ENCODE data around the gene CCDC7.

CCDC7 gene

DNA sequence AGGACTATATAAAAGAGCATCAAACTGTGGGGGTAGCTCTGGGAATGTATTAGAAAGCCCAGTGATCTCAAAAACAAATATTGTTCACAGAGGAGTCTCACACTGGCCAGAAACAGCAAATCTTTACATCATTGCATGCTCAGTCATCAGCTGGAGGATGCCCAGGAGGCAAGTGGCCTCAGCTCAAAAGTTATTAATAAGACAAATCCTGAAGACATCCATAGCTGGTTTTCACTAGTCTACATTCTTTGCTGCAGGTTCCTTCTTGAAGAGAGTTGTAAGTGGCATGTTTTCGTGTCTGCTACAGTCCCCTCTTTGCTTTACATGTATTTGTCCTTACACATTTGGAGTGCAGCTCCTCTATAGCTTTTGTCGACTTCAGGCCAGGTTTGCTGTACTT, 8.6 kb upstream of the CCDC7 start:
- TF ChIP-seq, protein P1, sequence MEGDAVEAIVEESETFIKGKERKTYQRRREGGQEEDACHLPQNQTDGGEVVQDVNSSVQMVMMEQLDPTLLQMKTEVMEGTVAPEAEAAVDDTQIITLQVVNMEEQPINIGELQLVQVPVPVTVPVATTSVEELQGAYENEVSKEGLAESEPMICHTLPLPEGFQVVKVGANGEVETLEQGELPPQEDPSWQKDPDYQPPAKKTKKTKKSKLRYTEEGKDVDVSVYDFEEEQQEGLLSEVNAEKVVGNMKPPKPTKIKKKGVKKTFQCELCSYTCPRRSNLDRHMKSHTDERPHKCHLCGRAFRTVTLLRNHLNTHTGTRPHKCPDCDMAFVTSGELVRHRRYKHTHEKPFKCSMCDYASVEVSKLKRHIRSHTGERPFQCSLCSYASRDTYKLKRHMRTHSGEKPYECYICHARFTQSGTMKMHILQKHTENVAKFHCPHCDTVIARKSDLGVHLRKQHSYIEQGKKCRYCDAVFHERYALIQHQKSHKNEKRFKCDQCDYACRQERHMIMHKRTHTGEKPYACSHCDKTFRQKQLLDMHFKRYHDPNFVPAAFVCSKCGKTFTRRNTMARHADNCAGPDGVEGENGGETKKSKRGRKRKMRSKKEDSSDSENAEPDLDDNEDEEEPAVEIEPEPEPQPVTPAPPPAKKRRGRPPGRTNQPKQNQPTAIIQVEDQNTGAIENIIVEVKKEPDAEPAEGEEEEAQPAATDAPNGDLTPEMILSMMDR (IDR thresholded peaks at IDR 0.05; ENCODE audit: low read depth, low read length), result no peak
- no peaks in the 10 kb centered on the region for H3K27me3 ChIP-seq
- no peaks in the 10 kb centered on the region for H3K9me3 ChIP-seq
- no peaks in the 10 kb centered on the region for H3K4me1 ChIP-seq
- H3K36me3 ChIP-seq, result no peaks in the 10 kb centered on the region
- H3K4me3 ChIP-seq (ENCODE audit: low read depth, low read length), result no peak overlapping the region
- DNase-seq, result no peak

DNA sequence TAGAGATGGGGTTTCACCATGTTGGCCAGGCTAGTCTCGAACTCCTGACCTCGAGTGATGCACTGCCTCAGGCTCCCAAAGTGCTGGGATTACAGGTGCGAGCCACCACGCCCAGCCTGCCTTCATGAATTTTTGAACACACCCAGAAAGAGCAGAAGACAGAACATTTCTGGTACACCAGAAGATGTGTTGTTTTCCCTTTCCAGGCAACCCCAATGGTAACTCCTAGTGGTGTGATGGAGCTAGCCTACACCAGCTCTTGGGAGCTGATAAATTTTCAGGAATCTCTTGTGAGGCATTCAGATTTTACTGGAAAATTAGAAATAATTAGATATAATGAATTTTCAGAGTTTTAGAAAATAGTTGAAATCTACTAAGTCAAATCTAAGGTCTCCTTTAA, 904 bp upstream of the CCDC7 start:
- H3K27me3 ChIP-seq, result no peaks in the 10 kb centered on the region
- TF ChIP-seq, protein P1 (IDR thresholded peaks at IDR 0.05; ENCODE audit: low read depth, low read length), result no peak
- no peaks in the 10 kb centered on the region for H3K36me3 ChIP-seq
- H3K4me1 ChIP-seq, result no peaks in the 10 kb centered on the region
- no peak for DNase-seq
- H3K9me3 ChIP-seq, result no peaks in the 10 kb centered on the region
- H3K4me3 ChIP-seq (ENCODE audit: low read depth, low read length), result no peak overlapping the region

DNA sequence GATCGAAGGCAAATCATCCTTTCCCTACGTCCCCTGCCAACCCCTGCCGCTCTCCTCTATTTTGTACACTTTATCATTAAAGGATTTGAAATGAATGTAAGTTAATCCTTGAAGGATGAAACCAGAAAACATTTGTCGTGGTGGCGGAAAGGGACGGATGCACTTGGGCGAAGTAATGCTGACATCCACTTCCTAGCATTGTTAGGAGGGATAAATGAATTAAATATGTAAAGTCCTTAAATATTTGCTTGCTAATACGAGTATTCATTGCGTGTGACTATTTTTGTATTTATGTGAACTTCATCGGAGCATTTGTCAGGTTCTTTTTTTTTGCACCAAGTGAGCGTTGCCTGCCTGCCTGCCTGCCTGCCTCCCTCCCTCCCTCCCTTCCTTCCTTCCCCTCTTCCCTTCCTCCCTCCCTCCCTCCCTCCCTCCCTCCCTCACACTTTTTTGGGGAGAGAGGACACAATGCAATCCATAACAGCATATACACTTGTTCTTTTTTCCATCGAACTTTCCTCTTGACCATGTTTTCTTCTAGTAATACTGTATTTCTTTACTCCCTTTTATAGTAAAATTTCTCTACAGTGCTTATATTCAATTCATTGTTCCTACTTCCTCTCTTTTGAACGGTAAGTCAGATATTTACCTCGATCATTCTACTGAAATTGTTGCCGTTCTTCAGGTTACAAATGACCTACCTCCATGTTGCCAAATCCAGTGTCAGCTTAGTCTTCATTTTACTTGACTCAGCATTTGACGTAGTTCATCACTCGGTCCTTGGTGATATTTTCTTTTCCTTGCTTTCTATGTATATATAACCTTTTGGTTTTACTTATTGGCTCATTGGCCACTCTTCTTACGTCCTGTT, 831 bp downstream of the CCDC7 start:
- Histone ChIP-seq H3K4me1 (no peaks in the 10 kb centered on the region), H3K9me3 (no peaks in the 10 kb centered on the region), H3K4me3 (ENCODE audit: low read depth, low read length) (peak overlapping the region; percentile 76), H3K36me3 (no peaks in the 10 kb centered on the region), H3K27me3 (no peaks in the 10 kb centered on the region)
- TF ChIP-seq, protein P1 (IDR thresholded peaks at IDR 0.05; ENCODE audit: low read depth, low read length), result no peak
- DNase-seq, result no peak

DNA sequence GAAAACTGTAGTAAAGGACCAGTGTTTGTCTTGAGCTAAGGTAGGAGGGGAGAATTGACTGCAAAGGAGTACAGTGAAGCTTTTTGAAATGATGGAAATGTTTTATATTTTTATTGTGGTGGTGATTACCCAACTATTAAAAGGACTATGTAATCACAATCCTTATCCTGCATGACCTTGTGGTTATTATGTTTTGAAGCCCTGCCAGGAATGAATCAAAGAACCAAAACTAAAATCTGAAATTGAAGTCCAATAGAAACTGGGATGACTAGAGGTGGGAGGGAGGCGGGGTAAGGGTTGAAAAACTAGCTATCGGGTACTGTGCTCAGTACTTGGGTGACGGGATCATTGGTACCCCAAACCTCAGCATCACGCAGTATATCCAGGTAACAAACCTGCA, 8.2 kb downstream of the CCDC7 start:
- Histone ChIP-seq H3K36me3 (no peaks in the 10 kb centered on the region), H3K4me1 (no peaks in the 10 kb centered on the region), H3K4me3 (ENCODE audit: low read depth, low read length) (no peak overlapping the region), H3K27me3 (no peaks in the 10 kb centered on the region), H3K9me3 (no peaks in the 10 kb centered on the region)
- TF ChIP-seq, protein P1 (IDR thresholded peaks at IDR 0.05; ENCODE audit: low read depth, low read length), result no peak
- no peak for DNase-seq

DNA sequence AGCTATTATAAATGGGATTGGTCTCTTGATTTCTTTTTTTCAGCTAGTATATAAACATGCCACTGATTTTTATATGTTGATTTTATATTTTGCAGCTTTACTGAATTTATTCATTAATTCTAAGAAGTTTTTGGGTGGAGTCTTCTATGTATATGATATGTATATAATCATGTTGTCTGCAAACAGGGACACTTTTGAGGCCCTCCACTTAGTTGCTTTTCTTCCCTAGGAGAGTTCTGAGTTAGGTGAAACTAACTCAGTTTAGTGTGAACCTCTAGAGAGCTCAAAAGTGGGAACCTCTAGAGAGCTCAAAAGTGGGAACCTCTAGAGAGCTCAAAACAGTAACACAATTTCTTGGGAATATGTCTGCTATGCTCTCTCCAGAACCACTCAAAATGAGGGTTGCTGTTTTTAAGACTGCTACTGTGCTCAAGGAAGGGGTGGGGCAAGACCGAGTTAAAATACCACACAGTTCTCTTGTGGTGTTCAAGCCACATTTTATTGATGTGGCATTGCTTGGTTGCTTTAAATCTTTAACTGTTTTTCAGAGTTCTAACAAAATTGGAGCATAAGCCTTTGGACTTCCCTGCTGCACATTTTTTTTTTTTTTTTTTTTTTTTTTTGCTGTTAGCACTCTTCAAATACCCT, 13.2 kb downstream of the CCDC7 start:
- no peaks in the 10 kb centered on the region for H3K27me3 ChIP-seq
- H3K4me3 ChIP-seq (ENCODE audit: low read depth, low read length), result no peak overlapping the region
- no peaks in the 10 kb centered on the region for H3K9me3 ChIP-seq
- H3K4me1 ChIP-seq, result no peaks in the 10 kb centered on the region
- no peaks in the 10 kb centered on the region for H3K36me3 ChIP-seq
- TF ChIP-seq, protein P1 (IDR thresholded peaks at IDR 0.05; ENCODE audit: low read depth, low read length), result no peak
- DNase-seq, result no peak

DNA sequence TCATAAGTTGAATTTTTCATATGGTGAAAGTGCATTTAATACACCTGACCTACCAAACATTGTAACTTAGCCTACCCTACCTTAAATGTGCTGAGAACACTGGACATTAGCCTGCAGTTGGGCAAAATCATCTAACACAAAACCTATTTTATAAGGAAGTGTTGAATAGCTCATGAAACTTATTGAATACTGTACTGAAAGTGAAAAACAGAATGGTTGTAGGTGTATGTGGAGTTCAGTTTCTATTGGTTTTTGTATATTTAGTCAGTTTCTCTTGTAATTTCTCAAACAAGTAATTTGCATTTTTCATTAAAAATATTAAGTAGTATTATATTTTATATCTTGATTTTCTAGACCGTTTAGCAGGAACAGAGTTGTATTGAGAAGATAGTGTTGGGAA, 15.3 kb downstream of the CCDC7 start:
- Histone ChIP-seq H3K27me3 (no peaks in the 10 kb centered on the region), H3K4me1 (no peaks in the 10 kb centered on the region), H3K36me3 (no peaks in the 10 kb centered on the region), H3K4me3 (ENCODE audit: low read depth, low read length) (no peak overlapping the region), H3K9me3 (no peaks in the 10 kb centered on the region)
- no peak for DNase-seq
- TF ChIP-seq, protein P1 (IDR thresholded peaks at IDR 0.05; ENCODE audit: low read depth, low read length), result no peak

Measured in BE2C (cell line).